Parathyroid adenoma (tissue), 2 donors: ENCODE measurements around the gene CHAD.

Experiments
- H2AFZ ChIP-seq: fragments of 300-600 bp; sonication (generic); one replicate; pipeline ENCODE4 v1.7.0; 2017; ENCODE audit warnings: antibody characterized with exemption, mild to moderate bottlenecking
- H3K27ac ChIP-seq: fragments of 300-600 bp; sonication (generic); one replicate; pipeline ENCODE4 v1.7.0; 2017
- H3K27me3 ChIP-seq: fragments of 300-600 bp; sonication (generic); one replicate; pipeline ENCODE4 v1.7.0; 2017; ENCODE audit warnings: low read length; ENCODE audit not compliant: control insufficient read depth, insufficient read depth
- H3K36me3 ChIP-seq: fragments of 300-600 bp; sonication (generic); one replicate; pipeline ENCODE4 v1.7.0; 2017; ENCODE audit warnings: low read length; ENCODE audit not compliant: control insufficient read depth, insufficient read depth
- H3K4me1 ChIP-seq: fragments of 300-600 bp; sonication (generic); one replicate; pipeline ENCODE4 v1.7.0; 2017; ENCODE audit warnings: control low read depth
- H3K4me2 ChIP-seq: fragments of 300-600 bp; sonication (generic); one replicate; pipeline ENCODE4 v1.7.0; 2017; ENCODE audit warnings: low read length
- H3K4me3 ChIP-seq: fragments of 300-600 bp; sonication (generic); one replicate; pipeline ENCODE4 v1.7.0; 2017; ENCODE audit warnings: low read depth, low read length
- H3K79me2 ChIP-seq: fragments of 300-600 bp; sonication (generic); one replicate; pipeline ENCODE4 v1.7.0; 2017; ENCODE audit warnings: control low read depth
- H3K9ac ChIP-seq: fragments of 300-600 bp; sonication (generic); one replicate; pipeline ENCODE4 v1.7.0; 2017; ENCODE audit warnings: mild to moderate bottlenecking
- H3K9me3 ChIP-seq: fragments of 300-600 bp; sonication (generic); one replicate; pipeline ENCODE4 v1.7.0; 2017; ENCODE audit warnings: low read length; ENCODE audit not compliant: control insufficient read depth
- TF ChIP-seq, protein P1 (sequence below): fragments of 300-600 bp; sonication (generic); IDR thresholded peaks from one replicate; pipeline ENCODE4 v1.7.0; 2017; ENCODE audit warnings: antibody characterized with exemption, mild to moderate bottlenecking
- donor health status: primary hyperparathyroidism.

Gene CHAD

DNA sequence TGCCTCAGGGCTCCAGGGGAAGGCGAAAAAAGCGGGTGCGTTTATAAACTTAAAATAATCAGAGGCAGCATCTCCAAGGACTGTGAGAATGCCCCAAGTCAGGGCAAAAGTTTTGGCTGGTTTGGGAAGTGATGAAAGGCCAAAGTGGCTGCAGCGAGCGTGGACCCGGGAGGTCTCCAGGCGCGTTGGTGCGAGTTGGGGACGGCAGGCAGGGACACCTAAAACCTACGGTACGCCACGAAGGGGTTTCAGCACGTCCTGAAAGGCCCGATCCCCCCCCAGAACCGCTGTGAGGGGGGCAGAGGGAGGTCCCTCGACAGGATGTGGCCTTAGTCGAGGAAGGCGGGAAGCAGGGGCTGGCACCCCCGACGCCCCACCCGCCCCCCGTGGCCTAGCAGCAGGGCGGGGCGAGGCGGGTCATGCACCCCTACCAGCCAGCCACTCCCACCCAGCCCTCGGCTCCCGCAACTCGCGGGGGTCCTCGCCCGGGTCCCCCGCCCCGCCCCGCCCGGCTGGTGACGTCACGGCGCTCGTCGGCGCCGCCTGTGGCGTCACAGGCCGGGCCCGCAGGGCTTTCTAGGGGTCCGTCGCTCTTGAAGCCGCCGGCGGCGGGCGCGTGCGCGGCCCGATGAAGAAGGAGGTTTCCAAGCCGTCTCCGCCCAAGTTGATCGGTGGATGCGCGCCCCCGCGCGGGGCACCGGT, 39.3 kb upstream of the CHAD start, which contains the start of gene MYCBPAP:
MYCBPAP (plus strand) TSS at position 569 of the 702 bp plus-strand sequence. CDS start 236 bp downstream, outside the sequence.
- Histone ChIP-seq H3K9ac (no peak within 1 kb of the TSS), H3K9me3 (no peaks in the 10 kb centered on the region), H3K36me3 (no peaks in the 10 kb centered on the region), H3K4me1 (peaks cover 40% of the 10 kb centered on the region), H3K27ac (peak within 1 kb of the TSS; percentile 89), H3K27me3 (no peaks in the 10 kb centered on the region), H3K4me3 (peak within 1 kb of the TSS; percentile 51), H3K79me2 (no peaks in the 10 kb centered on the region), H2AFZ (peak within 1 kb of the TSS; percentile 67), H3K4me2 (peak within 1 kb of the TSS; percentile 50)
- TF ChIP-seq, protein P1, sequence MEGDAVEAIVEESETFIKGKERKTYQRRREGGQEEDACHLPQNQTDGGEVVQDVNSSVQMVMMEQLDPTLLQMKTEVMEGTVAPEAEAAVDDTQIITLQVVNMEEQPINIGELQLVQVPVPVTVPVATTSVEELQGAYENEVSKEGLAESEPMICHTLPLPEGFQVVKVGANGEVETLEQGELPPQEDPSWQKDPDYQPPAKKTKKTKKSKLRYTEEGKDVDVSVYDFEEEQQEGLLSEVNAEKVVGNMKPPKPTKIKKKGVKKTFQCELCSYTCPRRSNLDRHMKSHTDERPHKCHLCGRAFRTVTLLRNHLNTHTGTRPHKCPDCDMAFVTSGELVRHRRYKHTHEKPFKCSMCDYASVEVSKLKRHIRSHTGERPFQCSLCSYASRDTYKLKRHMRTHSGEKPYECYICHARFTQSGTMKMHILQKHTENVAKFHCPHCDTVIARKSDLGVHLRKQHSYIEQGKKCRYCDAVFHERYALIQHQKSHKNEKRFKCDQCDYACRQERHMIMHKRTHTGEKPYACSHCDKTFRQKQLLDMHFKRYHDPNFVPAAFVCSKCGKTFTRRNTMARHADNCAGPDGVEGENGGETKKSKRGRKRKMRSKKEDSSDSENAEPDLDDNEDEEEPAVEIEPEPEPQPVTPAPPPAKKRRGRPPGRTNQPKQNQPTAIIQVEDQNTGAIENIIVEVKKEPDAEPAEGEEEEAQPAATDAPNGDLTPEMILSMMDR: no peak

DNA sequence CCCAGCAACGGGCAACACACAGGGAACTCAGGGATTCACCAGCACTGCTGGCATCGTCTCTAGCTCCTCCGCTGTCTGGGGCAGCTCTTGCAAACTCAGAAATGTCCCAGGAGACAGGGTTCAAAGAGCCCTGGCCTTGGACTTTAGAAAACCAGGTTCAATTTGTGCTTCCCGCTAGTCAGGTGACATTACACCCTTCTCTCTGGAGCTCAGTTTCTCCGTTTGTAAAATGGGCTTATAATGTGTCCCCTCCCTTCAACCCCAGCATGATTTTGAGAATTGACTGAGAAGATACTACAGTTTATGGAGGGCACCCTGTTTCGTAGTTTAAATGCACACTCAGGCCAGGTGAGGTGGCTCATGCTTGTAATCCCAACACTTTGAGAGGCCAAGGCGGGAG, 37.6 kb upstream of the CHAD start:
- H3K36me3 ChIP-seq: no peaks in the 10 kb centered on the region
- TF ChIP-seq, protein P1: no peak
- H2AFZ ChIP-seq: no peak overlapping the region
- H3K27me3 ChIP-seq: no peaks in the 10 kb centered on the region
- no peaks in the 10 kb centered on the region for H3K79me2 ChIP-seq
- no peak overlapping the region for H3K9ac ChIP-seq
- H3K4me1 ChIP-seq: peaks cover 29% of the 10 kb centered on the region
- no peak overlapping the region for H3K4me2 ChIP-seq
- H3K27ac ChIP-seq: no peak overlapping the region
- no peak overlapping the region for H3K4me3 ChIP-seq
- no peaks in the 10 kb centered on the region for H3K9me3 ChIP-seq

DNA sequence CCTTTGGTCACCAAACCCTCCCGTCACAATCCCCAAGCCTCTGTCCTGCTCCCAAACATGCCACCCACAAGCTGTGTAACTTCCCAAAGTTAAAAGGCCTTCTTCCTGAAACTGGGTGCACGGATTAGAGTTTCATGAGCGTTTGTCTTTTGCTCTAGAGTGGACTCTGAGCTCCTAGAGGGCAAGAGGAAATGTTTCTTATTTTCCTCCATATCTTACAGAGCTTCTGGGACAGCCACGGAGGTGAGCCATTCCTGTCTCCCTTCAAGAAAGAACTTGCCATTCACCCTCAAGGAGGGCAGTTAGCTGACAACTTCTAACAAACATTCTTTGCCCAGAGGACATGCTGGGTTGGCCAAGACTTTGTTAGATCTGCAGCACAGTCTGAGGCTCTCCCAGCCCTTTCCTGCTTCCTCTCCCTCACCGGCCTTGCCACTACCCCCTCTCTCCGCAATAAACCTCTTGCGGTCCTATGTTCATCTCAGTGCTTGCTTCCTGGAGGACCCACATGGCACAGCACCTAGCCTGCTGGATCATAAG, 37.0 kb upstream of the CHAD start:
- H3K4me1 ChIP-seq: peaks cover 26% of the 10 kb centered on the region
- H3K27ac ChIP-seq: no peak overlapping the region

DNA sequence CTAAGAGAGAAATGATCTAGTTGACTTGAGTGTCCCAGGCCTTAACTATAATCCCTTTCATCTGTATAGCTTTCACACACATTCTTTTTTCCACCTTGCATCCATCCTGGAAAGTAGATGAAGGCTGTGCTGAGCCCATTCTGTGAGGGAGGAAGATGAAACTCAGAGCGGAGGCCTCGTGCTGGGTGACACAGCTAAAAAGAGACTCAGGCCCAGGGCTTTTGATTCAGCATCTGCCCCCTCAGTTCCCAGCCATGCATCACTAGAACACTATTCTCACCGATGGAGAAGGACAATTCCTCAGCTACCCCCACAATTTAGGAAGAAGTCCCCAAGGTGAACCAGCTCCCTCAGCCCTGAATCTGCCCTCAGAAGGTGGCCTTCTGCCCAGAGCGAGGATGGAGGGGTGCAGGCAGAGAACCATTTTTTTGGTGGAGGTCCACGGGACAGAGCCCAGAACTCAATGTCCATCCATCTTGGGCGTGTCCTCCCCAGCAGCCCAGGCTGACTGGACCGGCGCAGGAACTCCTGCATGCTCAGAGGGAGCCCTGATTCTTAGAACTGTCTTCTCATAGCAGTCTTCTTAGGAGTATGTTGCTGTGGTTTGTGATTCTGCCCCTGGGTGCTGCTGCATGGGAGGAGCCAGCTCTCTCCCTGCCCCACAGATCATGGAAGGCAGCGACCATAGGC, 33.8 kb upstream of the CHAD start:
- H3K4me2 ChIP-seq: no peak overlapping the region
- H3K4me1 ChIP-seq: peaks cover 8% of the 10 kb centered on the region
- H3K27me3 ChIP-seq: no peaks in the 10 kb centered on the region
- no peak overlapping the region for H2AFZ ChIP-seq
- H3K27ac ChIP-seq: no peak overlapping the region
- H3K9ac ChIP-seq: no peak overlapping the region
- no peak overlapping the region for H3K4me3 ChIP-seq
- H3K79me2 ChIP-seq: no peaks in the 10 kb centered on the region
- H3K36me3 ChIP-seq: no peaks in the 10 kb centered on the region
- no peaks in the 10 kb centered on the region for H3K9me3 ChIP-seq
- TF ChIP-seq, protein P1: no peak

More for the DNA sequence above, 37.0 kb upstream of the CHAD start:
- H3K4me2 ChIP-seq: no peak overlapping the region
- TF ChIP-seq, protein P1: no peak
- no peak overlapping the region for H3K9ac ChIP-seq
- no peak overlapping the region for H2AFZ ChIP-seq
- H3K36me3 ChIP-seq: no peaks in the 10 kb centered on the region
- no peak overlapping the region for H3K4me3 ChIP-seq
- no peaks in the 10 kb centered on the region for H3K27me3 ChIP-seq
- no peaks in the 10 kb centered on the region for H3K9me3 ChIP-seq
- H3K79me2 ChIP-seq: no peaks in the 10 kb centered on the region
